Measurements from ENCODE around the gene GLDC. TPM values are rescaled to one million over a fixed set of nuclear protein-coding genes. Genes with fewer than 3 reads are reported as not detected.

GLDC gene
- total RNA-seq, 4 donors from 2014 or later, result 1.1 to 21.6 (median 10.2) TPM

GRCh38 chr9:6557883-6558616 lies 87.5 kb downstream of the GLDC start:
- TF ChIP-seq, protein P1, sequence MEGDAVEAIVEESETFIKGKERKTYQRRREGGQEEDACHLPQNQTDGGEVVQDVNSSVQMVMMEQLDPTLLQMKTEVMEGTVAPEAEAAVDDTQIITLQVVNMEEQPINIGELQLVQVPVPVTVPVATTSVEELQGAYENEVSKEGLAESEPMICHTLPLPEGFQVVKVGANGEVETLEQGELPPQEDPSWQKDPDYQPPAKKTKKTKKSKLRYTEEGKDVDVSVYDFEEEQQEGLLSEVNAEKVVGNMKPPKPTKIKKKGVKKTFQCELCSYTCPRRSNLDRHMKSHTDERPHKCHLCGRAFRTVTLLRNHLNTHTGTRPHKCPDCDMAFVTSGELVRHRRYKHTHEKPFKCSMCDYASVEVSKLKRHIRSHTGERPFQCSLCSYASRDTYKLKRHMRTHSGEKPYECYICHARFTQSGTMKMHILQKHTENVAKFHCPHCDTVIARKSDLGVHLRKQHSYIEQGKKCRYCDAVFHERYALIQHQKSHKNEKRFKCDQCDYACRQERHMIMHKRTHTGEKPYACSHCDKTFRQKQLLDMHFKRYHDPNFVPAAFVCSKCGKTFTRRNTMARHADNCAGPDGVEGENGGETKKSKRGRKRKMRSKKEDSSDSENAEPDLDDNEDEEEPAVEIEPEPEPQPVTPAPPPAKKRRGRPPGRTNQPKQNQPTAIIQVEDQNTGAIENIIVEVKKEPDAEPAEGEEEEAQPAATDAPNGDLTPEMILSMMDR (IDR thresholded peaks at IDR 0.05), result no peak
- TF ChIP-seq POLR2A (IDR thresholded peaks at IDR 0.05), result no peak
- no peak overlapping the region for H3K4me3 ChIP-seq
- peaks cover 0 to 4% (median 0%) of the 10 kb centered on the region in 3 donors for H3K4me1 ChIP-seq
- no peaks in the 10 kb centered on the region for H3K9me3 ChIP-seq
- H3K27ac ChIP-seq, result peak overlapping the region in 1 of 4 donors; percentile 4
- H3K36me3 ChIP-seq, result no peaks in the 10 kb centered on the region
- no peaks in the 10 kb centered on the region for H3K27me3 ChIP-seq
- no peak for DNase-seq
- intact Hi-C loops (cut with DNase I), result no loop called here
- WGBS, 2 donors, result 76 to 78% methylated on average over 9 of the region's 9 CpGs

GRCh38 chr9:6553866-6554265 lies 91.7 kb downstream of the GLDC start:
- Histone ChIP-seq H3K4me3 (no peak overlapping the region), H3K27me3 (no peaks in the 10 kb centered on the region), H3K4me1 (peaks cover 5 to 16% (median 12%) of the 10 kb centered on the region in 3 donors), H3K27ac (no peak overlapping the region), H3K36me3 (no peaks in the 10 kb centered on the region), H3K9me3 (no peaks in the 10 kb centered on the region)
- 88 to 100% methylated on average over 1 of the region's 1 CpG for WGBS, 2 donors
- intact Hi-C loops (cut with DNase I), result no loop called here
- no peak for TF ChIP-seq POLR2A (IDR thresholded peaks at IDR 0.05)
- TF ChIP-seq, protein P1 (IDR thresholded peaks at IDR 0.05), result no peak
- no peak for DNase-seq

DNA sequence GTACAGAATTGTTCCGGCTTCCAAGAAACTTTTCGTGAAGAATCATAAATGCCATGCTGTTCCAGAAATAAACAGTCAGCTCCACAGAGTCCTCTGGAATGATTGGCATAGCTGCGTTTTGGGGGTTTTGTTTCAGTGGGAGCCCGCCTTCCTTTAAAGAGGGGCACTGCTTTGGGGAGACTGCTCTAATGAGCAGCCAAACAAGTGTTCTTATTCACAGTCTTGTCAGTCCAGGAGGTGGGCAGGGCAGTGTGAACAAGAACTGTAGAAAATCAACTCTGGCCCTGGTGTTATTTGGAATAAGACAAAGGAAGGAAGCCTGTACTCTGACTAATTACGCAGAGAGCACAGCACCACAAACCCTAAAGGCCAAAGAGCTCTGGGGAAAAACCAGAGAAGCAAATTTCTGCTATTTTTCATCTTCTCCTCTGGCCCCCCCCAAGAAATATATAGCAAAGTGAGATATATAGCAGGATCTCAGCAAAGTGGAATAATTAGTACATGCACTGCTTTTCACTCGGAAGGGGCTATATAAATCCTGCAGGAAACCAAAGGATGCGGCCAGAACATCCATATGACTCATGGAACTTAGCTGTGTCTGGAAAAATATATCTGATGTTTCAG lies 92.9 kb downstream of the GLDC start:
- no peak overlapping the region for H3K4me3 ChIP-seq
- no peak for DNase-seq
- H3K9me3 ChIP-seq, result no peaks in the 10 kb centered on the region
- H3K27me3 ChIP-seq, result no peaks in the 10 kb centered on the region
- WGBS, 2 donors, result 74% methylated on average over 7 of the region's 7 CpGs
- TF ChIP-seq, protein P1 (IDR thresholded peaks at IDR 0.05), result no peak
- TF ChIP-seq POLR2A (IDR thresholded peaks at IDR 0.05), result no peak
- intact Hi-C loops (cut with DNase I), result no loop called here
- no peaks in the 10 kb centered on the region for H3K36me3 ChIP-seq
- H3K4me1 ChIP-seq, result peaks cover 5 to 16% (median 12%) of the 10 kb centered on the region in 3 donors
- H3K27ac ChIP-seq, result peak overlapping the region in 2 of 4 donors; percentile 18 to 52

DNA sequence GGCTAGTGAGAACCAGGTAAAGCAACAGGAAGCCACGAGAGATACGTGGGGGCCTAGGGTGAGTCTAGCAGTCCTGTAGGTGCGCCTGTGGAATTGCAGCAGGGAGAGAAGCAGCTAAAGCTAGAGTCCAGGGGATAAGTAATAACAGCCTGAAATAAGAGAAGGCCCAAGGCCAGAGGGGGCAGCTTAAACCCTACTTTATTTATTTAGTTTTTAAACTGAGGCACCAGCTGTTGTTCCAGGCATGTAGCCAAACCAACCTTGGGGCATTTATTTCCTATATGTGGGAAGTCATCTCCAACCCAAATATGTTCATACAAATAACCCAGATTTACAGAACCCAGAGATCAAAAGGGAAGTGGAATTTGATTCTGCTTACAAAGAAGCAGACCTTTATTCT lies 93.5 kb downstream of the GLDC start:
- intact Hi-C loops (cut with DNase I), result no loop called here
- Histone ChIP-seq H3K9me3 (no peaks in the 10 kb centered on the region), H3K27me3 (no peaks in the 10 kb centered on the region), H3K4me3 (no peak overlapping the region), H3K4me1 (peaks cover 5 to 16% (median 12%) of the 10 kb centered on the region in 3 donors), H3K36me3 (no peaks in the 10 kb centered on the region), H3K27ac (peak overlapping the region in 2 of 4 donors; percentile 18 to 49)
- DNase-seq, result no peak
- TF ChIP-seq, protein P1 (IDR thresholded peaks at IDR 0.05), result no peak
- no peak for TF ChIP-seq POLR2A (IDR thresholded peaks at IDR 0.05)
- whole genome bisulfite sequencing, 2 donors, result 56 to 79% methylated on average over 2 to 3 of the region's 3 CpGs

GRCh38 chr9:6551136-6551535 lies 94.4 kb downstream of the GLDC start:
- intact Hi-C loops (cut with DNase I), result no loop called here
- WGBS, 2 donors, result 67 to 70% methylated on average over 2 of the region's 2 CpGs
- H3K4me1 ChIP-seq, result peaks cover 5 to 16% (median 12%) of the 10 kb centered on the region in 3 donors
- H3K36me3 ChIP-seq, result no peaks in the 10 kb centered on the region
- no peak overlapping the region for H3K4me3 ChIP-seq
- no peaks in the 10 kb centered on the region for H3K27me3 ChIP-seq
- H3K9me3 ChIP-seq, result no peaks in the 10 kb centered on the region
- TF ChIP-seq, protein P1 (IDR thresholded peaks at IDR 0.05), result no peak
- TF ChIP-seq POLR2A (IDR thresholded peaks at IDR 0.05), result no peak
- DNase-seq, result no peak
- H3K27ac ChIP-seq, result no peak overlapping the region
